ENCODE measurements around the gene PTPRB.

DNA sequence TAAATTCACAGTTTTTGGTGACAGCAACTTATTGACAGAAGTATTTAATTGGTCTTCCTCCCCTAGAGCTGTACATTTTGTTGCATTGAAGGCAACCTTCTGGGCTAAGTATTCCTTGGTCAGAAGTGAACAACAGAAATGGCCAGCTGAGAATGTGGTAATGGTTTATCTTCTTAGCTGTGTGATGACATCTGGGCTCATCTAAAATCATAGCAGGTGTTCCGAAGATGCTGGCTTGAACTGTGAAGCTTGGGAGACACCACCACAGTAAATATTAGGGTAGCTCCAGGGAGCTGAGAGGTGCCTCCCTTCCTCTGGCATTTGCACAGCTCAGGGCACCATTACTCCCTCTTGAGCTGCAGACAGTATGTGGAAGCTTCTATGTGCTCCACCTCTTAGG, 3.7 kb upstream of the PTPRB start:
- TF ChIP-seq CTCF (IDR thresholded peaks at IDR 0.05; ENCODE audit: low read length) (no peak), EZH2 (IDR thresholded peaks at IDR 0.05; ENCODE audit: borderline replicate concordance, low read length) (no peak)

All from OCI-LY1 (cell line).